ENCODE results near the gene LDLR. TPM values are rescaled to one million over a fixed set of nuclear protein-coding genes. Genes with fewer than 3 reads are reported as not detected.
"Not testable (repeated sequence)": the region's sequence is repeated elsewhere in the genome, so short reads cannot be mapped to it uniquely, and the experiment has no call there.

The LDLR gene
- total and polyA plus RNA-seq, 5 donors: 7.6 to 101 (median 19.3) TPM

DNA sequence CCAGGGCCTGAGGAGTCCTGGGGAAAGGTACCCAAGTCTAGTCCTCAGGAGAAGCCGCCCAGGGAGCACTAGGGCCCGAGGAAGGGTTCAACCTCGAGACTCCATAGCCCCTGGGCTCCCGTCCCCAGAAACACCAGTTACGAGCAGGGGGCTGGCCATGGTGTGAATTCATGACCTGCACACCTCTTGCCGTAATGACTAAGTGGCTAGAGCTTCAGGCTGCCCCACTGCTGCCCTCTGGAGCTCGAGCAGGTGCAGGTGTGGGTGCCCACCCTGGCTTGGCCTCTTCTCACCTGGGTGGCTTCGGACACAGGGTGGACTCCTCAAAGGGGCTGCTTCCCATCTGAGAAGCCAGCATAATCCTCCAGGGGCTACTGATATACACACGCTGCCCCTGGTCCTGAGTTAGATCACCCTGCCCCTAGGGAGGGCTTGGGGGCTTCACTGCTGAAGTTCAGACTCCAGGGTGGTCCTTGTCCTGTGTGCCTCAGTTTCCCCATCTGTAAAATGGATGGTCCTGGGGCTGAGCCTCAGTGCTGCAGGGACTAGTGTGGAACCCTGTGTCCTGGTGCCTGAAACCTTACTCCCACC lies 52.8 kb downstream of the LDLR start:
- H3K27ac ChIP-seq (ENCODE audit: low read length): peak overlapping the region; percentile 91
- peaks cover 18% of the 10 kb centered on the region for H3K4me1 ChIP-seq (ENCODE audit: control insufficient read depth, insufficient read depth, low read length)
- H3K27me3 ChIP-seq (ENCODE audit: control insufficient read depth, insufficient read depth): no peaks in the 10 kb centered on the region
- 55% methylated on average over 9 of the region's 9 CpGs for WGBS
- intact Hi-C loops (cut with DNase I): loop anchor here in 1 of 4 donors (5.0 kb wide), 1 partner anchor 55 kb away; the partner anchor contains the start of gene KANK2
- no peaks in the 10 kb centered on the region for H3K9me3 ChIP-seq (ENCODE audit: control insufficient read depth, low read length)
- DNase-seq (peak in 1 of 3 donors; percentile 67), ATAC-seq (no peak)
- H3K4me3 ChIP-seq (ENCODE audit: low read length): no peak overlapping the region

DNA sequence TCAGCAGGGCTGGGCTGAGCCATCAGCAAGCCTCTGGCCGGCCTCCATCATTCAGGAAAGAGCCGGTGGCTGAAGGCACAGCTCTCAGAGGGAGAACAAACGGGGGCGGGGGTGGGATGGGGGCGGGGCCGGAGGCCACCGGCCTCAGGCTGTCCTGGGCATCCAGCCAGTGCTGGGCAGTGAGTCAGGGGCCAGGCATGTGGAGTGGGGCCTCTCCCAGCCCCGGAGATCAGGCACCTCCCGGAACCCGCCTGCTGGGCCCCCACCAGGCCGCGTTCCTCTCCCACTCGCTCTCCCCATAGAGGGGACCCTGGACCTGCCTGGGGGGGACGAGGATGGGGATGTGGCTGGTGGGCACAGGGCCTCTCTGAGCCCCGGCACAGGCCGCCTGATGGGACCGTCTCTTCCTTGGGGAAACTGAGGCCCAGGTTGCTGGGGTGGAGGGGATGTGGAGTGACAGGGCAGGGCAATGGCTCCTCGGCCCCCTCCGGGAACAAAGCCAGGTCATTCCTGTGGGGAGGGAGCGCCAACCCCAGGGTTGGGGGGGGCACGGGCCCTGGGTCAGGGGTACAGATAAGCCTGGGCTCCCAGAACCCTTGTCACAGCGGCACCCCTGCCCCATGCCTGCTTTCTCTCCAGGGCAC lies 53.4 kb downstream of the LDLR start:
- 5% methylated on average over 22 of the region's 22 CpGs for WGBS
- Histone ChIP-seq H3K9me3 (ENCODE audit: control insufficient read depth, low read length) (no peaks in the 10 kb centered on the region), H3K4me3 (ENCODE audit: low read length) (no peak overlapping the region), H3K27me3 (ENCODE audit: control insufficient read depth, insufficient read depth) (no peaks in the 10 kb centered on the region), H3K27ac (ENCODE audit: low read length) (peak overlapping the region; percentile 91), H3K4me1 (ENCODE audit: control insufficient read depth, insufficient read depth, low read length) (peaks cover 18% of the 10 kb centered on the region)
- ATAC-seq: peak; percentile 79 to 85
- DNase-seq: peak; percentile 95 to 97 (median 97)
- intact Hi-C loops (cut with DNase I): loop anchor here in 1 of 4 donors (5.0 kb wide), 1 partner anchor 55 kb away; the partner anchor contains the start of gene KANK2

DNA sequence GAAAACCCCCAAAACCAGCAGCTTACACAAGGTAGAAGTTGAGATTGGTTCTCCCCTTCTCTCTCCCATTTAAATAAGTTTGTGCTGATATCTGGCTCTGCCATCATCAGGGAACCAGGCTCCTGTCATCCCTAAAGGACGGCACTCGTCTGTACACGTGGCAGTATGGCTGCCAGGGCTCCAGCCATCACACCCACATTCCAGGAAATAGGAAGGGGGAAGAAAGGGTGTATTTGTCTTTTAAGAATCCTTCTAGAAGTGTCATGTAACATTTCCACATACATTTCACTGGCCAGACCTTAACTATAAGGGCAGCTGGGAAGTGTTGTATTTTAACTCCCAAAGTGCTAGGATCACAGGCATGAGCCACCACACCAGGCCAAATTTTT lies 56.3 kb downstream of the LDLR start:
- intact Hi-C loops (cut with DNase I): no loop called here
- peaks cover 11% of the 10 kb centered on the region for H3K4me1 ChIP-seq (ENCODE audit: control insufficient read depth, insufficient read depth, low read length)
- no peak overlapping the region for H3K4me3 ChIP-seq (ENCODE audit: low read length)
- H3K27me3 ChIP-seq (ENCODE audit: control insufficient read depth, insufficient read depth): no peaks in the 10 kb centered on the region
- ATAC-seq (no peak), DNase-seq (no peak)
- no peak overlapping the region for H3K27ac ChIP-seq (ENCODE audit: low read length)
- over 99% methylated on average over 3 of the region's 3 CpGs for WGBS
- H3K9me3 ChIP-seq (ENCODE audit: control insufficient read depth, low read length): no peaks in the 10 kb centered on the region

DNA sequence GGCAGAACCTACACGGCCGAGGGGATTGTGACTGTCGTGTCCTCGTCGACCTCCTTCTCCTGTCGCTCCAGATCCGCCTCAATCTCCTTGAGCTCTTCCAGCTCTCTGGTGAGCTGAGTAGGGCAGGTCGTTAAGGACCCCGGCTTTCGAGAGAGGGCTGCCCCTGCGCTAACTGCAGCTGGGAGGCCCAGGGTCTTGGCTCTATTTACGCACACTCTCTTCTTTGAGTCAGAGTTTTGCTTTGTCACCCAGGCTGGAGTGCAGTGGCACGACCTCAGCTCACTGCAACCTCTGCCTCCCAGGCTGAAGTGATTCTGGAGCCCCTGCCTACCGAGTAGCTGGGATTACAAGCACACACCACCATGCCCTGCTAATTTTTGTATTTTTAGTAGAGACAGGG lies 58.7 kb downstream of the LDLR start:
- H3K4me3 ChIP-seq (ENCODE audit: low read length): no peak overlapping the region
- ATAC-seq: no peak
- no peak for DNase-seq
- intact Hi-C loops (cut with DNase I): no loop called here
- no peaks in the 10 kb centered on the region for H3K9me3 ChIP-seq (ENCODE audit: control insufficient read depth, low read length)
- H3K27me3 ChIP-seq (ENCODE audit: control insufficient read depth, insufficient read depth): no peaks in the 10 kb centered on the region
- peaks cover 5% of the 10 kb centered on the region for H3K4me1 ChIP-seq (ENCODE audit: control insufficient read depth, insufficient read depth, low read length)
- no peak overlapping the region for H3K27ac ChIP-seq (ENCODE audit: low read length)
- 73% methylated on average over 14 of the region's 14 CpGs for WGBS

DNA sequence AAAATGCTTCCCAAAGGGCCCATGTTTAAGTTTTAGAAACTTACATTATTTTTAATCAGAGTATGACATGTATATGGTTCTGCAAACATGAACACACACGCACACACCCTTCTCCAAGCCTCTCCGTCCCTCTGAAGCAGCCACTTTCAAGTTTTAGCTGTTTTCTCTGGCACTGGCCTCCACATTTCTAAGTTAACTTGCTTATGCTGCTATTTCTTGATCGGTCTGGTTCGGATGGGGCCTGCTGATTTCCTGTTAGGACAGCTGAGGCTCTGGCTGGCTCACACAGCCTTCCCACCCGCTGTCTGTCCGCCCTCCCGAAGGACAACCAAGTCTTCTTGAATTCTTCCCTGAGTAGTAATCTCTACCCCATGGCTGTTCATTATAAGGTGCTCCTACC lies 61.9 kb downstream of the LDLR start:
- H3K4me1 ChIP-seq (ENCODE audit: control insufficient read depth, insufficient read depth, low read length): no peaks in the 10 kb centered on the region
- H3K27ac ChIP-seq (ENCODE audit: low read length): peak overlapping the region; percentile 79
- H3K9me3 ChIP-seq (ENCODE audit: control insufficient read depth, low read length): no peaks in the 10 kb centered on the region
- H3K27me3 ChIP-seq (ENCODE audit: control insufficient read depth, insufficient read depth): no peaks in the 10 kb centered on the region
- no peak overlapping the region for H3K4me3 ChIP-seq (ENCODE audit: low read length)
- DNase-seq: peak in 1 of 3 donors; percentile 71
- ATAC-seq: no peak
- 47% methylated on average over 7 of the region's 7 CpGs for WGBS
- intact Hi-C loops (cut with DNase I): no loop called here

DNA sequence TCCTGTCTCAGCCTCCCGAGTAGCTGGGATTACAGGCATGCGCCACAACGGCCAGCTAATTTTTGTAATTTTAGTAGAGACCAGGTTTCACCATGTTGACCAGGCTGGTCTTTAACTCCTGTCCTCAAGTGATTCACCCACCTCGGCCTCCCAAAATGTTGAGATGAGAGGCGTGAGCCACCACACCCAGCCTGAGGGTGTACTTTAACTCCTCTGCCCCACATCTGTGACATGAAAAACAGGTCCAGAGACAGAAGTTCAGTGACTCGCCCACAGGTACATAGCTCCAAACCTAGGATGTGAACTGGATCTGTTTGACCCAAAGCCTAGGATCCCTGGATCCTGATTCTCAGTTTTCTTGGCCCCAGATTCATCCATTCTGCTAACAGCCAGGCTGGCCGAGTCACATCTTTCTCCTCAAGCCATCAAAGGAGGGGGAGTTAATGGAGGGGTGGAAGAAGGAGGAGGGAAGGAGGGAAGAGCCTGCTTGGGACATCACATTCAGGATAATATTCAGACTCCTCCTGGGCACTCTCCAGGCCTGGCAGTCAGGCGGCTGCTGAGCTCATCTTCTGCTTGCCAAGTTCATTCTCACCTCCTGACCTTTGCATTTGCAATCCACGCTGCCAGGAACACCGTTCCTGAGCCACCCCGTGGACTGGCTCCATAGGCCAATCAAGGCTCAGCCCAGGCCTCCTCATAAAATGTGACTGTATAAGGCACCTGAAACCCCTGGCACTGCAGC lies 63.2 kb downstream of the LDLR start:
- no peaks in the 10 kb centered on the region for H3K4me1 ChIP-seq (ENCODE audit: control insufficient read depth, insufficient read depth, low read length)
- WGBS: 60% methylated on average over 11 of the region's 11 CpGs
- no peaks in the 10 kb centered on the region for H3K9me3 ChIP-seq (ENCODE audit: control insufficient read depth, low read length)
- intact Hi-C loops (cut with DNase I): no loop called here
- H3K4me3 ChIP-seq (ENCODE audit: low read length): no peak overlapping the region
- H3K27me3 ChIP-seq (ENCODE audit: control insufficient read depth, insufficient read depth): no peaks in the 10 kb centered on the region
- peak; percentile 42 to 51 for ATAC-seq
- peak overlapping the region; percentile 97 for H3K27ac ChIP-seq (ENCODE audit: low read length)
- DNase-seq: peak; percentile 67 to 84 (median 82)

DNA sequence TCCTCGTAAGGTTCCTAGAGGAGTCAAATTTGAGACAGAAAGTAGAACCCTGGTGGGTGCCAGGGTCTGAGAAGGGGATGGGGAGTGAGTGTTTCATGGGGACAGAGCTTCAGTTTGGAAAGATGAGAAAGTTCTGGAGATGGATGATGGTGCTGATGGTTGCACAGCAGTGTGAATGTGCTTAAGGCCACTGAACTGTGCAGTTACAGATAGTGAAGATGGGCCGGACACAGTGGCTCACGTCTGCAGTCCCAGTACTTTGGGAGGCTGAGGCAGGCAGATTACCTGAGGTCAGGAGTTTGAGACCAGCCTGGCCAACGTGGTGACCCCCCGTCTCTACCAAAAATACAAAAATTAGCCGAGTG lies 65.4 kb downstream of the LDLR start:
- Histone ChIP-seq H3K4me1 (ENCODE audit: control insufficient read depth, insufficient read depth, low read length) (peaks cover 3% of the 10 kb centered on the region), H3K27me3 (ENCODE audit: control insufficient read depth, insufficient read depth) (no peaks in the 10 kb centered on the region), H3K4me3 (ENCODE audit: low read length) (no peak overlapping the region), H3K9me3 (ENCODE audit: control insufficient read depth, low read length) (no peaks in the 10 kb centered on the region), H3K27ac (ENCODE audit: low read length) (no peak overlapping the region)
- DNase-seq (no peak), ATAC-seq (no peak)
- intact Hi-C loops (cut with DNase I): no loop called here
- 43% methylated on average over 6 of the region's 6 CpGs for WGBS

DNA sequence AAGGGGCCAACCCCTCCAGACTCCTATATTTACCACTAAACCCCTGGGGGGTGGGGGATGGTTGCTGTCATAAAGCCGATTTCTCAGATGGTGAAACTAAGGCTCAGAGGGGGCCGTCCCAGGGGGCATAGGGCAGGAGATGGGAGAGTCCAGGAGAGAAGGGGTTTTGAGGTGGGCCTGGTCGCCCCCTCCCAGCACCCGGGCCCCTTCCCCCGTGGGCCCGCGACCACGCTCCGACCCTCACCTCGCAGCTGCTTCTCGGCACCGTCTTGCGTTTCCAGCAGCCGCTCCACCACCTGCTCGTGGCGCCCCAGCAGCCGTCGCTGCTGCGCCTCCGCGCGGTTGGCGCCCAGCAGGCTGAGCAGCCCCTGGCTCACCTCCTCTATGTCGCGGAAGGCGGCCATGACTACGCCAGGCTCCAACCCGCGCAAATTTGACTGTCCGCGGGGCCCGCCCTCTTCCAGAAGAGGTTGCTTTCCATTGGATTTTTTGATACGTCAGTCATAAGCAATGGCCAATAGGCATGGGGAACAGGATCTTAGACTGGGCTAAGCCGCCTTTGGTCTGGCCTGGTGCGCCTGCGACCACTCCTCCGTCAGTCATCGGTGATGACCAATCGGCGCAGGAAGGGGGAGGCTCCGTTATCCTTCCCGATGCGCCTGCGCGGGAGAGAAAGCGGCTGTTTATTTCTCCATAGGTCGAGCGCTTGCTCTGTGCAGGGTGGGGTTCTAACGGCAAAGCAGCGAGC lies 66.3 kb downstream of the LDLR start, which contains the start of gene SPC24:
Gene SPC24 (minus strand): TSS at position 410 of the 748 bp plus-strand sequence. CDS start 6 bp downstream, at position 404.
- Histone ChIP-seq H3K4me3 (ENCODE audit: low read length) (peak within 1 kb of the TSS; percentile 35), H3K4me1 (ENCODE audit: control insufficient read depth, insufficient read depth, low read length) (peaks cover 3% of the 10 kb centered on the region), H3K9me3 (ENCODE audit: control insufficient read depth, low read length) (no peaks in the 10 kb centered on the region), H3K27ac (ENCODE audit: low read length) (peak within 1 kb of the TSS; percentile 75), H3K27me3 (ENCODE audit: control insufficient read depth, insufficient read depth) (no peaks in the 10 kb centered on the region)
- WGBS: under 1% methylated on average over 50 of the region's 50 CpGs
- peak; percentile 93 to 96 for ATAC-seq
- peak; percentile 96 to 98 (median 97) for DNase-seq
- intact Hi-C loops (cut with DNase I): no loop called here

DNA sequence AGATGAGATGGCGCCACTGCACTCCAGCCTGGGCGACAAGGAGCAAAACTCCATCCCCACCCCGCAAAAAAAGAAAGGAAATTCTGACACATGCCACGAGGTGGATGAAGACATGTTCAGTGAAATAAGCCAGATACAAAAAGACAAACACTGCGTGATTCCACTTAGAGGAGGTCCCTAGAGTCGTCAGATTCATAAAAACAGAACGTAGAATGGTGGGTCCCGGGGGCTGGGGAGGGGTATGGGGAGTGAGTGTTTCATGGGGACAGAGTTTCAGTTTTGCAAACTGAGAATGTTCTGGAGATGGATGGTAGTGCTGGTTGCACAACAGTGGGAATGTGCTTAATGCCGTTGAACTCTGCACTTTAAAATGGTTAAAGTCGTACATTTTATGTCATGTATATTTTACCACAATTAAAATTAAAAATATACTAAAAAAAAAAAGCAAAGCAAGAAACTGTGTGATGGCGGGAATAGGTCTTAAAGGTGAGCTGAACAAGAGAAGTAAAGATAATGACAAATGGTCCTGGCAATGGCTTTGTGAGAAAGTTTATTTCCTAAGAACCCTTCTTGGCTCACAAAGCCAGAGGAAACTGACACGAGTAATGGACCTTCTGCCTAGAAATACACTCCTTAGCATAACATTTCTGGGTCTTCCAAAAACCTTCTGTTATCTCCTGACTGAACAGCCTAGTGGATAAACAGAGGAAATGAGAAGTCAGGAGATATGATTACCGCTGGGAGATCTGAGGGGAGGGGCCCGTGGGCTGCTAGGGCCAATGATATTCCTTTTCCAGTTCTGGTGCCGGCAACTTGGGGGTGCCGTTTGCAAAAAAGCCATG lies 70.6 kb downstream of the LDLR start:
- peaks cover 9% of the 10 kb centered on the region for H3K4me1 ChIP-seq (ENCODE audit: control insufficient read depth, insufficient read depth, low read length)
- peak overlapping the region; percentile 61 for H3K27ac ChIP-seq (ENCODE audit: low read length)
- DNase-seq: peak; percentile 52 to 83 (median 76)
- intact Hi-C loops (cut with DNase I): loop anchor here in 1 of 4 donors (5.0 kb wide), 1 partner anchor 37 kb away; the partner anchor contains the start of gene KANK2
- H3K27me3 ChIP-seq (ENCODE audit: control insufficient read depth, insufficient read depth): no peaks in the 10 kb centered on the region
- WGBS: 25% methylated on average over 16 of the region's 16 CpGs
- H3K9me3 ChIP-seq (ENCODE audit: control insufficient read depth, low read length): no peaks in the 10 kb centered on the region
- peak; percentile 25 to 56 for ATAC-seq
- no peak overlapping the region for H3K4me3 ChIP-seq (ENCODE audit: low read length)

DNA sequence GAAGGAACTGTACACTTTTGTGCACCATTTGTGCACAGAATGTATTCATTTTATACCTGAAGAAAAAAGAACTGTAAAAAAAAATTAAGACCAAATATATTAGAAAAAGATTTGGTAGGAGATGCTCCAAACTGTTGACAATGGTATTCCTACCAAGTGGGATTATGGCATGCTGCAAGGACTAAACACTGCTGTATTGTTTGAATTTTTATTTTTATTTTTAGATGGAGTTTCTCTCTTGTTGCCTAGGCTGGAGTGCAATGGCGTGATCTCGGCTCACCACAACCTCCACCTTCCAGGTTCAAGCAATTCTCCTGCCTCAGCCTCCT lies 71.1 kb downstream of the LDLR start:
- H3K27ac ChIP-seq (ENCODE audit: low read length); H3K27me3 ChIP-seq (ENCODE audit: control insufficient read depth, insufficient read depth); ATAC-seq; H3K4me3 ChIP-seq (ENCODE audit: low read length); H3K4me1 ChIP-seq (ENCODE audit: control insufficient read depth, insufficient read depth, low read length); H3K9me3 ChIP-seq (ENCODE audit: control insufficient read depth, low read length); DNase-seq: not testable (repeated sequence)
- 89% methylated on average over 2 of the region's 2 CpGs for WGBS
- intact Hi-C loops (cut with DNase I): loop anchor here in 1 of 4 donors (5.0 kb wide), 1 partner anchor 37 kb away; the partner anchor contains the start of gene KANK2
